Astrocyte of the cerebellum (primary cell): ENCODE data around the gene SPON1.
A peak's percentile ranks its signal among the peaks of the same experiment; 100 is the strongest.

ENCODE experiments used
- DNase-seq: peaks from one replicate; pipeline ENCODE4 v3.0.0-alpha.2; 2011; ENCODE audit warnings: low read depth
- H3K4me3 ChIP-seq: 2 replicates; pipeline ENCODE4 v1.5.1; 2011; ENCODE audit warnings: mild to moderate bottlenecking, low read depth, low read length, moderate library complexity
- CTCF ChIP-seq: IDR thresholded peaks from 2 replicates; pipeline ENCODE4 v1.5.1; 2012; ENCODE audit warnings: low read length, low read depth, moderate library complexity, mild to moderate bottlenecking; ENCODE audit errors: missing control alignments
- in situ Hi-C: cut with HindIII; loops from 2 replicates; pipeline ENCODE4 v1.10.0; 2017; ENCODE audit warnings: low sequenced_read_pairs

Gene SPON1

GRCh38 chr11:14232652-14233051 is 270.1 kb downstream of the SPON1 start:
- no peak overlapping the region for H3K4me3 ChIP-seq
- peak; percentile 36 for TF ChIP-seq CTCF
- no peak for DNase-seq
- in situ Hi-C loops, result no loop called here

DNA sequence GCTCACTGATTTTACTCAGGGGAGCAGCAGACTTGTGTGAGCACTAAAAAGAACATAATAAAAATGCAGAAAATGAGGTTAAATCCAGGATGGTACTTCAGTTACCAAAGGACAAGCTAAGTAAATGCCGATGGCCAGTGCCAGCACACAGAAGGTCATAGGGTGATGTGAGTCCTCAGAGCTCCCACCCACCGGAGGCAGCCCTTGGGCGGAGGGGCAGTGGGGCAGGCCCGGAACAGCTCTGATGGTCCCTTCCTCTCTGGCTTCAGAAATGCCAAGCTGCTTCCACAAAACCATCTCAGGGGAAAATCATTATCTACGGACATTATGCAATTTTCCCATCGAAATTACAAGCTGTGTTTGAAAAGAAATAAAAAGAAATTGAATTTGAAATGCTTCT is 271.9 kb downstream of the SPON1 start:
- TF ChIP-seq CTCF, result no peak
- no peak for DNase-seq
- no peak overlapping the region for H3K4me3 ChIP-seq
- in situ Hi-C loops, result no loop called here

- in situ Hi-C loops, result no loop called here
- no peak overlapping the region for H3K4me3 ChIP-seq
- no peak for DNase-seq
- TF ChIP-seq CTCF, result no peak
Measured at GRCh38 chr11:14235701-14236100, 273.2 kb downstream of the SPON1 start.

DNA sequence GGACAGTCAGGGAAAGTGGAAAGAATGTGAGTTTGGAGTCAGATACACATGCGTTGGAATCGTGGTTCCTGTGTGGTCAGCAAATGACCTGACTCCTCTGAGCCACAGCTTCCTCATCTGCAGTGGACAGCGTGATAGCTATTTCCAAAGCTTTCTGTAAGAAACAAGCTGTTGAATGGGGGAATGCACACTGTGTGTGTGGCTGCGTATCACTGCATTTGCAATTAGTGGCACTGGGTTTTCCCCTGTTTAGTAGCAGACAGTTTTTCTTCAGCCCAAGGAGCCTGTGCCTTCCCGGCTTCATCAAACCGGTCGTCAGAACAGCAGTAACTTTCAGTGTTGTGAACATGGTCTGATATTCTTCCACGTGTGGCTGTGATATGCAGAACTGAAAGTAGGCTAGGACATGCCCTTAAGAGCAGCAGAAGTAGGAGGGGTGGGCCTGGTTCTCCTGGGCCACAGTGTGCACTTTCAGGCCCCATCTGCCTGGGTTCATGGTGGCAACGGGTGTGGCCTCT is 275.0 kb downstream of the SPON1 start:
- TF ChIP-seq CTCF, result no peak
- in situ Hi-C loops, result no loop called here
- no peak for DNase-seq

DNA sequence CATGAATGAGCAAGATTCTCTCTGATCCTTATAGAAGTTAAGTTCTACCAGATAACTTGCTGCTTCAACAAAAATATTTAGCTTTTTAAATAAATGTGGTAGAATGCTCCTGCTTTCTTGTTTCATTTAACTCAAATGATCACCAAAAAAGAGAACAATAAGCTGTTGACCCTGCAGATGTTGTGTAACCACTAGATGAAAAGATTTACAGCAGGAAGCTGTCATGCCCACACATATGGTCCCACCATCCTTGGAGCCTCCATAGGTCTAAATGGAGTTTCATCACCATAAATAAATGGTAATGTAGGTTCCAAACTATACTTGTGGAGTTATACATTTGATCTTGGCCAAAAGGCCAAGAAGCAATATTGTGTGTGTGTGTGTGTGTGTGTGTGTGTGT is 277.7 kb downstream of the SPON1 start:
- DNase-seq, result no peak
- TF ChIP-seq CTCF, result no peak
- in situ Hi-C loops, result no loop called here
- no peak overlapping the region for H3K4me3 ChIP-seq

More for the DNA sequence above, 275.0 kb downstream of the SPON1 start:
- no peak overlapping the region for H3K4me3 ChIP-seq

GRCh38 chr11:14240951-14241350 is 278.4 kb downstream of the SPON1 start:
- H3K4me3 ChIP-seq, result no peak overlapping the region
- in situ Hi-C loops, result no loop called here
- TF ChIP-seq CTCF, result no peak
- no peak for DNase-seq

DNA sequence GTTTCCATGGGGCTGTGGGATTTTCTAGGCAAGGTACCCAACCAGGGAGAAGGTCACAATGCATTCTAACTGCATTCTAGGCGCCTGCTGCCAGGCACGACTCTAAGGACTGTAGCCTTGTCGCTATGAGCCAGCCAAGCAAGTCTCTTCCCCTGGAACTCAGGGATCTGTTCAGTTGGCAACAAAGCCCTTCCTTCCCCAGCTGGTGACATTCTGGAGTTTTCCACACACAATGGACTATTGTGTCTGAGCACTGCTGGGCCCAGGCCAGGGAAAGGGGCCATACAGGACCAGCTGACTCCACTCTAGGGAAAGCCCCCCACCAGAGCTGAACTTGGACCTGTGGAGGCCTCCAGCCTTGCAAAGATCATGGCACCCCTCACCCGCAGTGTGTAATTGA is 279.7 kb downstream of the SPON1 start:
- no peak for DNase-seq
- no peak for TF ChIP-seq CTCF
- in situ Hi-C loops, result no loop called here
- H3K4me3 ChIP-seq, result no peak overlapping the region
